Measurements from ENCODE around the gene ANGPTL4.

ANGPTL4 gene

DNA sequence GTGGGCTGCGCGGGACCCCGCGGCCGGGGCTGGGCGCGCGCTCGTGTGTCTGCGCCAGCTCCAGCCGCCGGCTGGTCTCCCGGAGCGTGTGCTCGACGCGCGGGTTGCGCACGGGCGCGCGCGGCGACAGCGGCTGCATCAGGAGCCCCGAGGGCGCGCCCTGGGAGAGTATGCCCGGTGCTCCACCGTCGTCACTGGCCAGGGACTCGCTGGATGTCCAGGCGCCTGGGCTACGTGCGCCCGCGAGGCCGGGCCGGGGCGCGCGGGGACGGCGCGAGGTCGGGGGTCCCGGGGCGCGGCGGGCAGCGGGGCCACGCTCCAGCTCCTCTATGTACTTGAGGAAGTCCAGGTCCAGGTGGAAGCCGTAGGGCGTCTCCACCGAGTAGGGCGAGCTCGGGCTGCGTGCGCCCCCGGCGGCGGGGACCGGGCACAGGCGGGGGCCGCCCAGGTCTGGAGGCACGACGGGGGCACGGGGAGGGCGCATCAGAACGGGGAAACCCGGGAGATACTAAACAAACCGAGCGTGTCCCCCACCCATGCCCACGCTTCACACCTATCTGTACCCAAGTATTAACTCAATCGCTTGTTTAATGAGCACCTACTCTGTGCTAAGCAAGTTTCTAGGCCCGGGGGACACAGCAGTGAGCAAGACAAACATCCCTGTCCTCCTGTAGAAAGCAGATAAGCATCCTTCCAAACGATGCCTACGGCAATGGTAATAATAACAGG lies 28.4 kb upstream of the ANGPTL4 start:
- no peak overlapping the region for H3K27ac ChIP-seq
- no peak overlapping the region for H2AFZ ChIP-seq
- no peaks in the 10 kb centered on the region for H3K36me3 ChIP-seq (ENCODE audit: control insufficient read depth, insufficient read depth, low read length)
- H3K79me2 ChIP-seq: no peaks in the 10 kb centered on the region
- H3K4me1 ChIP-seq: no peaks in the 10 kb centered on the region
- H3K4me2 ChIP-seq (ENCODE audit: low read length): no peak overlapping the region
- no peak overlapping the region for H3K9ac ChIP-seq
- no peaks in the 10 kb centered on the region for H3K27me3 ChIP-seq (ENCODE audit: control insufficient read depth, insufficient read depth, low read length)
- no peak overlapping the region for H3K4me3 ChIP-seq (ENCODE audit: low read depth, low read length)
- TF ChIP-seq, protein P1, sequence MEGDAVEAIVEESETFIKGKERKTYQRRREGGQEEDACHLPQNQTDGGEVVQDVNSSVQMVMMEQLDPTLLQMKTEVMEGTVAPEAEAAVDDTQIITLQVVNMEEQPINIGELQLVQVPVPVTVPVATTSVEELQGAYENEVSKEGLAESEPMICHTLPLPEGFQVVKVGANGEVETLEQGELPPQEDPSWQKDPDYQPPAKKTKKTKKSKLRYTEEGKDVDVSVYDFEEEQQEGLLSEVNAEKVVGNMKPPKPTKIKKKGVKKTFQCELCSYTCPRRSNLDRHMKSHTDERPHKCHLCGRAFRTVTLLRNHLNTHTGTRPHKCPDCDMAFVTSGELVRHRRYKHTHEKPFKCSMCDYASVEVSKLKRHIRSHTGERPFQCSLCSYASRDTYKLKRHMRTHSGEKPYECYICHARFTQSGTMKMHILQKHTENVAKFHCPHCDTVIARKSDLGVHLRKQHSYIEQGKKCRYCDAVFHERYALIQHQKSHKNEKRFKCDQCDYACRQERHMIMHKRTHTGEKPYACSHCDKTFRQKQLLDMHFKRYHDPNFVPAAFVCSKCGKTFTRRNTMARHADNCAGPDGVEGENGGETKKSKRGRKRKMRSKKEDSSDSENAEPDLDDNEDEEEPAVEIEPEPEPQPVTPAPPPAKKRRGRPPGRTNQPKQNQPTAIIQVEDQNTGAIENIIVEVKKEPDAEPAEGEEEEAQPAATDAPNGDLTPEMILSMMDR (IDR thresholded peaks at IDR 0.05): no peak
- no peaks in the 10 kb centered on the region for H3K9me3 ChIP-seq (ENCODE audit: control insufficient read depth, low read length)

DNA sequence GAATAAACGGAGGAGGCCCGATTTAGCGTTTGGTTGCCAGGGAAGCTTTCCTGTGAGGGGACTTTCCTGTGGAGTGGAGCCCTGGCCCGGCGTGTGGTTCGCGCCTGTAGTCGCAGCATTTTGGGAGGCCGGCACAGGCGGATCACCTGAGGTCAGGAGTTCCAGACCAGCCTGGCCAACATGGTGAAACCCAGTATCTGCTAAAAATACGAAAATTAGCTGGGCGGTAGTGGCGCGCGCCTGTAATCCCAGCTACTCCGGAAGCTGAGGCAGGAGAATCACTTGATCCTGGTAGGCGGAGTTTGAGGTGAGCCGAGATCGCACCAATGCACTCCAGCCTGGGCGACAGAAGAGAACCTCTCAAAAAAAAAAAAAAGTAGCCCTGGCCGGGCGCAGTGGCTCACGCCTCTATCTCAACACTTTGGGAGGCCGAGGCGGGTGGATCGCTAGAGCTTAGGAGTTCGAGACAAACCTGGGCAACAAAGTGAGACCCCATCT lies 27.8 kb upstream of the ANGPTL4 start:
- H3K9ac ChIP-seq: no peak overlapping the region
- no peak overlapping the region for H3K27ac ChIP-seq
- no peak overlapping the region for H3K4me3 ChIP-seq (ENCODE audit: low read depth, low read length)
- H3K4me2 ChIP-seq (ENCODE audit: low read length): no peak overlapping the region
- H3K4me1 ChIP-seq: no peaks in the 10 kb centered on the region
- no peaks in the 10 kb centered on the region for H3K79me2 ChIP-seq
- H2AFZ ChIP-seq: no peak overlapping the region
- H3K9me3 ChIP-seq (ENCODE audit: control insufficient read depth, low read length): no peaks in the 10 kb centered on the region
- TF ChIP-seq, protein P1 (IDR thresholded peaks at IDR 0.05): no peak
- no peaks in the 10 kb centered on the region for H3K27me3 ChIP-seq (ENCODE audit: control insufficient read depth, insufficient read depth, low read length)
- no peaks in the 10 kb centered on the region for H3K36me3 ChIP-seq (ENCODE audit: control insufficient read depth, insufficient read depth, low read length)

DNA sequence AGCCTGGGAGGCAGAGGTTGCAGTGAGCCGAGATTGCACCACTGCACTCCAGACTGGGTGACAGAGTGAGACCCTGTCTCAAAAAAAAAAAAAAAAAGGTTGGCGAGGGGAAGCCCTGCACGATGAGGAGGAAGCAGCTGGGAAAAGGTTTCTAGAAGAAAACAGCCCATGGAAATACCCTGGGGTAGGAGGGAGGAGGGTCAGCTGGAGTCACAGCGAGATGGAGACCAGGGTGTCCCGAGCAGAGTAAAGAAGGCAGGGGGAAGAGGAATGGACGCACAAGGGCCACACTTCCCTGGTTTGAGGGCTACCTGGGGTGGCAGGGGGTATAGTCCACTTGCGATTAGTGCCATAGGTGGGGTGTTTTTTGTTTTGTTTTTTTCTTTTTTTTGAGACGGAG lies 27.3 kb upstream of the ANGPTL4 start:
- H3K4me2 ChIP-seq (ENCODE audit: low read length): no peak overlapping the region
- no peak overlapping the region for H2AFZ ChIP-seq
- H3K4me1 ChIP-seq: no peaks in the 10 kb centered on the region
- no peak overlapping the region for H3K4me3 ChIP-seq (ENCODE audit: low read depth, low read length)
- no peaks in the 10 kb centered on the region for H3K9me3 ChIP-seq (ENCODE audit: control insufficient read depth, low read length)
- H3K27me3 ChIP-seq (ENCODE audit: control insufficient read depth, insufficient read depth, low read length): no peaks in the 10 kb centered on the region
- H3K36me3 ChIP-seq (ENCODE audit: control insufficient read depth, insufficient read depth, low read length): no peaks in the 10 kb centered on the region
- TF ChIP-seq, protein P1 (IDR thresholded peaks at IDR 0.05): no peak
- no peak overlapping the region for H3K9ac ChIP-seq
- H3K79me2 ChIP-seq: no peaks in the 10 kb centered on the region
- H3K27ac ChIP-seq: no peak overlapping the region

DNA sequence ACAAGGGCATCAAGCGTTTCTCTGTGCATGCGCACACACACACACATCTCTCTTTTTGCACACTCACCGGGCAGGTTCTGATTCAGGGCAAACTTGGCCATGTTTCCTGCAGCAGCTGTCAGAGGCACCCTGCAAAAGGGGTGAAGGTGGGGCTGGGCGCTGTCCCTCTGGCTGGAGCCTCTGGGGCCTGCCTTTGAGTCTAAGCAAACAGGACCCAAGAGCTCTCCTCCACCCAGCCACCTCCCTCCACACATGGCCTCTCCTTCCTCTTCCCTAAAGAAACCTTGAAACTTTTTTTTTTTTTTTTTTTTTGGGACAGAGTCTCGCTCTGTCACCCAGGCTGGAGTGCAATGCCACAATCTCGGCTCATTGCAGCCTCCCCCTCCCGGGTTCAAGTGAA lies 26.2 kb upstream of the ANGPTL4 start:
- H3K36me3 ChIP-seq (ENCODE audit: control insufficient read depth, insufficient read depth, low read length): no peaks in the 10 kb centered on the region
- H3K79me2 ChIP-seq: no peaks in the 10 kb centered on the region
- no peak overlapping the region for H2AFZ ChIP-seq
- H3K4me2 ChIP-seq (ENCODE audit: low read length): no peak overlapping the region
- H3K9me3 ChIP-seq (ENCODE audit: control insufficient read depth, low read length): no peaks in the 10 kb centered on the region
- H3K4me3 ChIP-seq (ENCODE audit: low read depth, low read length): no peak overlapping the region
- no peak overlapping the region for H3K9ac ChIP-seq
- no peak overlapping the region for H3K27ac ChIP-seq
- no peaks in the 10 kb centered on the region for H3K4me1 ChIP-seq
- H3K27me3 ChIP-seq (ENCODE audit: control insufficient read depth, insufficient read depth, low read length): no peaks in the 10 kb centered on the region
- TF ChIP-seq, protein P1 (IDR thresholded peaks at IDR 0.05): no peak

DNA sequence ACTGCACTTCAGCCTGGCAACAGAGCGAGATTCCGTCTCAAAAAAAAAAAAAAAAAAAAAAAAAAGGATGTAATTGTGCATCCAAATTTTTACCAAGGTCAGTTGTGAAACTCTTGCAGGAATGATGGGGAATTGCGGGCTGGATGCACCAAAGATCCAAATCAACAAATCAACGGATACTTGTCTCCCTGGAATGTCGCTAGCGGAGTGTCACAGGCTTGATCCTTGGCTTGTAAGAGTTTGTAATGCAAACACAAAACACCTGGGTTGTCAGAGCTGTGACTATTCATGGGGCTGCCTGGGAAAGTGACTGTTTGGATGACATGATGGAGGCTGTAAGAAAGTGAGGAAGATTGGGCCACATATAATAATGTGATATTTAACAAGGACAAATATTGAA lies 25.1 kb upstream of the ANGPTL4 start:
- no peak overlapping the region for H3K27ac ChIP-seq
- H3K4me1 ChIP-seq: peaks cover 4% of the 10 kb centered on the region
- H3K4me3 ChIP-seq (ENCODE audit: low read depth, low read length): no peak overlapping the region
- no peaks in the 10 kb centered on the region for H3K36me3 ChIP-seq (ENCODE audit: control insufficient read depth, insufficient read depth, low read length)
- H3K9me3 ChIP-seq (ENCODE audit: control insufficient read depth, low read length): no peaks in the 10 kb centered on the region
- no peaks in the 10 kb centered on the region for H3K27me3 ChIP-seq (ENCODE audit: control insufficient read depth, insufficient read depth, low read length)
- H3K9ac ChIP-seq: no peak overlapping the region
- H3K79me2 ChIP-seq: no peaks in the 10 kb centered on the region
- H3K4me2 ChIP-seq (ENCODE audit: low read length): no peak overlapping the region
- TF ChIP-seq, protein P1 (IDR thresholded peaks at IDR 0.05): no peak
- no peak overlapping the region for H2AFZ ChIP-seq

All from parathyroid adenoma (tissue), 2 donors.